Astrocyte (in vitro differentiated cells and primary cell): ENCODE data around the gene WASF1. TPM values are rescaled to one million over a fixed set of nuclear protein-coding genes. Genes with fewer than 3 reads are reported as not detected.
"Not testable (repeated sequence)": the region's sequence is repeated elsewhere in the genome, so short reads cannot be mapped to it uniquely, and the experiment has no call there.

Experiments used
- DNase-seq: peaks from one replicate; pipeline ENCODE4 v3.0.0-alpha.2; 2010; ENCODE audit warnings: low read depth
- FAIRE-seq: peaks from 2 replicates; lab custom pipeline; 2011; peaks lifted over from hg19 to GRCh38; lab: Jason Lieb, UNC
- H2AFZ ChIP-seq: 2 replicates; pipeline ENCODE4 v1.6.0; 2012; ENCODE audit warnings: low read depth, low read length, inconsistent platforms
- H3K27ac ChIP-seq: 2 replicates; pipeline ENCODE4 v1.5.1; 2011; ENCODE audit warnings: low read depth, low read length, inconsistent platforms
- H3K27me3 ChIP-seq: 2 replicates; pipeline ENCODE4 v1.6.0; 2011; ENCODE audit warnings: low read length, inconsistent platforms; ENCODE audit not compliant: insufficient read depth
- H3K36me3 ChIP-seq: 2 replicates; pipeline ENCODE4 v1.5.1; 2011; ENCODE audit warnings: low read length, inconsistent platforms; ENCODE audit not compliant: insufficient read depth
- H3K4me1 ChIP-seq: 2 replicates; pipeline ENCODE4 v1.5.1; 2011; ENCODE audit warnings: low read length, inconsistent platforms; ENCODE audit not compliant: insufficient read depth
- H3K4me2 ChIP-seq: 2 replicates; pipeline ENCODE4 v1.6.0; 2012; ENCODE audit warnings: low read length, inconsistent platforms
- H3K4me3 ChIP-seq: 2 replicates; pipeline ENCODE4 v1.5.1; 2011; ENCODE audit warnings: low read depth, mild to moderate bottlenecking, low read length, inconsistent platforms; ENCODE audit not compliant: insufficient read depth
- H3K79me2 ChIP-seq: 2 replicates; pipeline ENCODE4 v1.6.0; 2012; ENCODE audit warnings: mild to moderate bottlenecking, low read length, inconsistent platforms; ENCODE audit not compliant: insufficient read depth
- H3K9ac ChIP-seq: 2 replicates; pipeline ENCODE4 v1.6.0; 2012; ENCODE audit warnings: mild to moderate bottlenecking, low read length, inconsistent platforms
- H3K9me3 ChIP-seq: 2 replicates; pipeline ENCODE4 v1.5.1; 2012; ENCODE audit warnings: low read depth, mild to moderate bottlenecking, low read length, inconsistent platforms; ENCODE audit not compliant: insufficient read depth
- H4K20me1 ChIP-seq: 2 replicates; pipeline ENCODE4 v1.6.0; 2012; ENCODE audit warnings: low read length, inconsistent platforms; ENCODE audit not compliant: insufficient read depth
- H3K27ac Mint-ChIP-seq: one replicate; pipeline ENCODE4 v1.8.0; 2021; ENCODE audit warnings: mild to moderate bottlenecking, mixed read lengths; ENCODE audit not compliant: unreplicated experiment
- H3K27me3 Mint-ChIP-seq: one replicate; pipeline ENCODE4 v1.8.0; 2021; ENCODE audit warnings: low read depth, mixed read lengths; ENCODE audit not compliant: unreplicated experiment
- H3K36me3 Mint-ChIP-seq: one replicate; pipeline ENCODE4 v1.8.0; 2021; ENCODE audit warnings: low read depth, mixed read lengths; ENCODE audit not compliant: unreplicated experiment
- H3K4me1 Mint-ChIP-seq: one replicate; pipeline ENCODE4 v1.8.0; 2021; ENCODE audit warnings: low read depth, mixed read lengths; ENCODE audit not compliant: unreplicated experiment
- H3K4me3 Mint-ChIP-seq: one replicate; pipeline ENCODE4 v1.8.0; 2021; ENCODE audit warnings: mild to moderate bottlenecking, moderate library complexity, mixed read lengths; ENCODE audit not compliant: unreplicated experiment
- H3K9me3 Mint-ChIP-seq: one replicate; pipeline ENCODE4 v1.8.0; 2021; ENCODE audit warnings: mild to moderate bottlenecking, mixed read lengths; ENCODE audit not compliant: unreplicated experiment
- EZH2 ChIP-seq: IDR thresholded peaks from 2 replicates; pipeline ENCODE4 v1.6.1; 2012; ENCODE audit warnings: mild to moderate bottlenecking, low read length, inconsistent platforms; ENCODE audit not compliant: insufficient read depth
- total RNA-seq: library from RNA; stranded (reverse); gene quantifications from 2 replicates; pipeline ENCODE4 v1.2.1, GENCODE V29; 2021
- TF ChIP-seq, protein P1 (sequence below): IDR thresholded peaks from 2 replicates; pipeline ENCODE4 v1.5.1; 2011; ENCODE audit warnings: low read depth, mild to moderate bottlenecking, inconsistent platforms, low read length, moderate library complexity; ENCODE audit not compliant: insufficient read depth

Gene WASF1
- total RNA-seq, 1 donor from 2014 or later: 29.3 TPM

DNA sequence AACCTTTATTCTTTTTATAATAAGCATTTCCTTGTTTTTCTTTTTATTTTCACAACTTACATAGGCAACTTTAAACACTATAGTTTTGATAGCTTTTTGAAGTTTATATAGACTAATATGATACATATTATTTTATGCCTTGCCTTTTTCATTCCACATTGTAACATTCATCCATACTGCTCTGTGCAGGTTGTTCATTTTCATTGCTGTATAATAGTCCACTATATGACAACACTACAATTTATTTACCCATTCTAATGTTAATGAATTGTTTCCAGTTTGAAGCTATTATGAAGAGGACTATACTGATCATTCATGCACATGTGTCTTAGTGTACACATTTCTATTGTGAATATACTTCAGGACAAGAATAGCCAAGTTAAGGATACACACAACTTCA is 49.1 kb downstream of the WASF1 start:
- DNase-seq (no peak), FAIRE-seq (no peak)
- no peaks in the 10 kb centered on the region for H3K9me3 ChIP-seq
- no peaks in the 10 kb centered on the region for H3K27me3 ChIP-seq
- no peak overlapping the region for H3K27ac ChIP-seq
- no peaks in the 10 kb centered on the region for H3K36me3 ChIP-seq
- TF ChIP-seq EZH2: no peak
- TF ChIP-seq, protein P1, sequence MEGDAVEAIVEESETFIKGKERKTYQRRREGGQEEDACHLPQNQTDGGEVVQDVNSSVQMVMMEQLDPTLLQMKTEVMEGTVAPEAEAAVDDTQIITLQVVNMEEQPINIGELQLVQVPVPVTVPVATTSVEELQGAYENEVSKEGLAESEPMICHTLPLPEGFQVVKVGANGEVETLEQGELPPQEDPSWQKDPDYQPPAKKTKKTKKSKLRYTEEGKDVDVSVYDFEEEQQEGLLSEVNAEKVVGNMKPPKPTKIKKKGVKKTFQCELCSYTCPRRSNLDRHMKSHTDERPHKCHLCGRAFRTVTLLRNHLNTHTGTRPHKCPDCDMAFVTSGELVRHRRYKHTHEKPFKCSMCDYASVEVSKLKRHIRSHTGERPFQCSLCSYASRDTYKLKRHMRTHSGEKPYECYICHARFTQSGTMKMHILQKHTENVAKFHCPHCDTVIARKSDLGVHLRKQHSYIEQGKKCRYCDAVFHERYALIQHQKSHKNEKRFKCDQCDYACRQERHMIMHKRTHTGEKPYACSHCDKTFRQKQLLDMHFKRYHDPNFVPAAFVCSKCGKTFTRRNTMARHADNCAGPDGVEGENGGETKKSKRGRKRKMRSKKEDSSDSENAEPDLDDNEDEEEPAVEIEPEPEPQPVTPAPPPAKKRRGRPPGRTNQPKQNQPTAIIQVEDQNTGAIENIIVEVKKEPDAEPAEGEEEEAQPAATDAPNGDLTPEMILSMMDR: no peak
- H3K9me3 Mint-ChIP-seq: no peaks in the 10 kb centered on the region
- H2AFZ ChIP-seq: no peak overlapping the region
- H3K27ac Mint-ChIP-seq: no peak overlapping the region
- peaks cover 4% of the 10 kb centered on the region for H4K20me1 ChIP-seq
- no peak overlapping the region for H3K9ac ChIP-seq
- peaks cover 12% of the 10 kb centered on the region for H3K4me1 Mint-ChIP-seq
- no peaks in the 10 kb centered on the region for H3K27me3 Mint-ChIP-seq
- H3K4me3 Mint-ChIP-seq: no peak overlapping the region
- no peaks in the 10 kb centered on the region for H3K36me3 Mint-ChIP-seq
- no peaks in the 10 kb centered on the region for H3K4me1 ChIP-seq
- H3K79me2 ChIP-seq: no peaks in the 10 kb centered on the region
- H3K4me3 ChIP-seq: no peak overlapping the region
- no peak overlapping the region for H3K4me2 ChIP-seq

DNA sequence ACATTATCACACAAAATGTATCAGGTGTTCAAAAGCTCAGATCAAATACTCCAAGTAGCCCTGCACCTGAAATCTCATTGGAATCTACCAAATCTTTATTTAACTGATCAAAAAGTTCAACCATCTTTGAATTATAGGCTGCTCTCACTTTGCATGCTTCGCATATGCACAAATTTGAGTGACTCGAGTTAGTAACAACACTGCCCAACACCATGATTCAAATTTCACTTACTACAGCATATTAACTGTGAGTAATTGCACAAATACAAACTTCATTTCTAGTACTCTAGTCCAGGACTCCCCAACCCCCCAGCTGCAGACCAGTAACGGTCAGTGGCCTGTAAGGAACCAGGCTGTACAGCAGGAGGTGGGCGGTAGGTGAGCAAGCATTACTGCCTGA is 51.1 kb downstream of the WASF1 start:
- no peak for DNase-seq
- Mint-ChIP-seq H3K36me3 (peaks cover 2% of the 10 kb centered on the region), H3K27me3 (no peaks in the 10 kb centered on the region), H3K27ac (no peak overlapping the region), H3K4me1 (peaks cover 12% of the 10 kb centered on the region), H3K9me3 (no peaks in the 10 kb centered on the region), H3K4me3 (no peak overlapping the region)
- no peak overlapping the region for H3K27ac ChIP-seq
- H3K27me3 ChIP-seq: no peaks in the 10 kb centered on the region
- H3K9ac ChIP-seq: no peak overlapping the region
- no peak overlapping the region for H3K4me2 ChIP-seq
- no peak overlapping the region for H2AFZ ChIP-seq
- no peaks in the 10 kb centered on the region for H3K36me3 ChIP-seq
- H3K79me2 ChIP-seq: no peaks in the 10 kb centered on the region
- FAIRE-seq: no peak
- peaks cover 4% of the 10 kb centered on the region for H4K20me1 ChIP-seq
- H3K9me3 ChIP-seq: no peaks in the 10 kb centered on the region
- H3K4me1 ChIP-seq: no peaks in the 10 kb centered on the region
- H3K4me3 ChIP-seq: no peak overlapping the region
- TF ChIP-seq, protein P1: no peak
- no peak for TF ChIP-seq EZH2

DNA sequence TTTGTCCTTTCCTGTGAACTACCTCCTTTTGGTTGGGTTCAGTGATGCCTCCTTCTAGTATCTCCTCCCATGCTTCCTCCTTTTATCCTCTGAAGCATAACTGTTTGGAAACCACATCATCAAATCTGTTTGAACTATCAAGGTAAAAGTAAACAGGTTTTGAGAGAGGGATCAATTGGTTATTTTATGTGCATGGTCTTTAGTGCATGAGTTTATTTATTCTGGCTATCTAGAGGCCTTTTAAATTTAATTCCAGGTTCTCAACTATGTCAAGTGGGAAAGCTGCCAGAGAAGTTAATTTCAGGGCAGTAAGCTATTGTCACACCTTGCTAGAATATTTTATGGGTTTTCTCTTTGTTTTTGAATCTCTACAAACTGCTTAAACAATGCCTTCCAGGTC is 54.1 kb downstream of the WASF1 start:
- no peak overlapping the region for H3K4me3 ChIP-seq
- no peaks in the 10 kb centered on the region for H3K9me3 ChIP-seq
- Mint-ChIP-seq H3K4me1 (peaks cover 12% of the 10 kb centered on the region), H3K4me3 (no peak overlapping the region), H3K27me3 (no peaks in the 10 kb centered on the region), H3K27ac (no peak overlapping the region), H3K36me3 (peaks cover 18% of the 10 kb centered on the region), H3K9me3 (peaks cover 9% of the 10 kb centered on the region)
- peaks cover 4% of the 10 kb centered on the region for H4K20me1 ChIP-seq
- no peak overlapping the region for H2AFZ ChIP-seq
- TF ChIP-seq EZH2: no peak
- TF ChIP-seq, protein P1: no peak
- H3K27me3 ChIP-seq: no peaks in the 10 kb centered on the region
- H3K4me1 ChIP-seq: no peaks in the 10 kb centered on the region
- H3K9ac ChIP-seq: no peak overlapping the region
- no peak overlapping the region for H3K27ac ChIP-seq
- H3K79me2 ChIP-seq: no peaks in the 10 kb centered on the region
- FAIRE-seq: no peak
- DNase-seq: no peak
- H3K4me2 ChIP-seq: no peak overlapping the region
- no peaks in the 10 kb centered on the region for H3K36me3 ChIP-seq

DNA sequence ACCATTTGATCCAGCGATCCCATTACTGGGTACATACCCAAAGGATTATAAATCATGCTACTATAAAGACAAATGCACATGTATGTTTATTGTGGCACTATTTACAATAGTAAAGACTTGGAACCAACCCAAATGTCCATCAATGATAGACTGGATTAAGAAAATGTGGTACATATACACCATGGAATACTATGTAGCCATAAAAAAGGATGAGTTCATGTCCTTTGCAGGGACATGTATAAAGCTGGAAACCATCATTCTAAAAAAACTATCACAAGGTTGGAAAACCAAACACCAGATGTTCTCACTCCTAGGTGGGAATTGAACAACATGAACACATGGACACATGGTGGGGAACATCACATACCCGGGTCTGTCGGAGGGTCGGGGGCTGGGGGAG is 57.8 kb downstream of the WASF1 start:
- not testable (repeated sequence) for H3K9me3 ChIP-seq, H3K79me2 ChIP-seq, H3K27me3 Mint-ChIP-seq, H3K27me3 ChIP-seq, H3K9ac ChIP-seq, H2AFZ ChIP-seq, DNase-seq, H3K4me2 ChIP-seq, H3K4me3 Mint-ChIP-seq, H3K36me3 ChIP-seq, FAIRE-seq, H3K27ac ChIP-seq, H3K4me1 Mint-ChIP-seq, H3K27ac Mint-ChIP-seq, H3K4me3 ChIP-seq, H4K20me1 ChIP-seq, H3K4me1 ChIP-seq
- peaks cover 13% of the 10 kb centered on the region for H3K9me3 Mint-ChIP-seq
- peaks cover 26% of the 10 kb centered on the region for H3K36me3 Mint-ChIP-seq
